DMS53 treated with DMSO at 0.1 percent for 48 hours (cell line): ENCODE measurements around the gene SLC12A3.
"Not testable (repeated sequence)": the region's sequence is repeated elsewhere in the genome, so short reads cannot be mapped to it uniquely, and the experiment has no call there.

Experiments used
- DNase-seq: peaks from one replicate; lab custom pipeline; 2025; ENCODE audit not compliant: unreplicated experiment; lab: John Stamatoyannopoulos, UW

SLC12A3 gene

DNA sequence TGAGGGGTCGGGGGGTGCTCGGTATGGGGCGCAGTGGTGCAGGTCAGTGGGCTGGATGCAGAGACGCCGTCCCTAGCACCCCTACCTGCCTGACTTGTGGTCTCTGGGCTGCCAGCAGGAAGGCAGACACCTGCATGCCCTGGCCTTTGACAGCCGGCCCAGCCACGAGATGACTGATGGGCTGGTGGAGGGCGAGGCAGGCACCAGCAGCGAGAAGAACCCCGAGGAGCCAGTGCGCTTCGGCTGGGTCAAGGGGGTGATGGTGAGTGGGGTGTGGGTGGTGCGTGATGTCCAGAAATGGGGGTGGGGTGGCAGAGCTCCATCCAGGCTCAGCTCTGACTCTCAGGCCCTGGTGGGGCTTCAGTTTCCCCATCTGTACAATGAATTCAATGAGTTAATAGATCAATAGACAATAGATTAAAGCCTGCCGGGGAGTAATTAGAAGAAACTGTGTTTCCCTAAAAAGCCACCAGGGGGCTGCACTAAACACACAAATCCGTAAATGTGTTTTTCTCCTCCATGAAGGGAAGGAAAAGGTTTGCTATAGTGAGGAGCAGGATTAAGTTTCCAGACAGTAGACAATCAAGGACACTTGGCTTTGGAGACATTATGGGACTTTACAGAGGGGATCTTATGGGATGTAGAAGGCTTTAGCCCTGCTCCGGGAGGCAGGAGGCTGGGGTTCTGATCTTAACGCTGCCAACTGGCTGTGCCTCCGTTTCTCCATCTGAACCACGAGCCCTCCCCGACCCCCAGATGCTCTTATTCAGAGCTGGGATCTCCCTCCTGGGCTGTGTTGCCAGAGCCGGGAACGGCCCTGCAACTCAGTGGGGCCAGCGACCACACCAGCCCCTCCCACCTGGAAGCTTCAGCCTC is 2.2 kb downstream of the SLC12A3 start:
- DNase-seq = peak; percentile 32

- no peak for DNase-seq
Measured at GRCh38 chr16:56868175-56868574, 3.2 kb downstream of the SLC12A3 start.

DNA sequence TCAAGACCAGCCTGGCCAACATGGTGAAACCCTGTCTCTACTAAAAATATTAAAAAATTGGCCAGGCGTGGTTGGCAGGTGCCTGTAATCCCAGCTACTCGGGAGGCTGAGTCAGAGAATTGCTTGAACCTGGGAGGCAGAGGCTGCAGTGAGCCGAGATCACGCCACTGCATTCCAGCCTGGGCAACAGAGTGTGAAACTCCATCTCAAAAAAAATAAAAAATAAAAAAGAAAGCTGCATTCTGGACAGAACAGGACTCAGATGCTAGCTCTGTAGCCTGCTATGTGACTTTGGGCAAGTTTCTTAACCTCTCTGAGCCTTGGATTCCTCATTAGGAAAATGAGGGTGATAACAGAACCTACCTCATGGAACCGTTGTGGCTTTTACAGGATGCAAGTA is 3.8 kb downstream of the SLC12A3 start:
- not testable (repeated sequence) for DNase-seq

DNA sequence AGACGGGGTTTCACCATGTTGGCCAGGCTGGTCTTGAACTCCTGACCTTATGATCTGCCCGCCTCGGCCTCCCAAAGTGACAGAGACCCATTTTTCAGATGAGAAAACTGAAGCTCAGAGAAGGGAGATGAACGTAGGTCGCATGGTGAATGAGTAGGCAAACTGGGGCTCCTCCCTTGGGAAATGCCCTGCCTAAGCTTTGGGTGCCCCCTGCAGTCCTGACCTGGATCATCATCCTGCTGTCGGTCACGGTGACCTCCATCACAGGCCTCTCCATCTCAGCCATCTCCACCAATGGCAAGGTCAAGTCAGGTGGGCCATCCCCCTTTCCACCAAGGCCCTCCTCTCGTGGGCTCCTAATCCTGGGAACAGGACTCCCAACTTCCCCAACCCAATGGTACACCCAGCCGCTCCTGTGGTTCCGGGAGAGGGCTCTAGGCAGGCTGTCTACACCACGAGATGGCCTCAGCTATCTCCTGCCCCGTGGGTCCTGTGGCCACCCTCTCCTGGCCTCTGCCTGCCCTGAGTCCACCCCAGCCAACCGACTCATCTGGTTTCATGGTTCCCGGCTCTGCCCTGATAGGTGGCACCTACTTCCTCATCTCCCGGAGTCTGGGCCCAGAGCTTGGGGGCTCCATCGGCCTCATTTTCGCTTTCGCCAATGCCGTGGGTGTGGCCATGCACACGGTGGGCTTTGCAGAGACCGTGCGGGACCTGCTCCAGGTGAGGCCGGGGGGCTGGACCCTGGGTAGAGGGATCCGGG is 4.7 kb downstream of the SLC12A3 start:
- no peak for DNase-seq

- DNase-seq = no peak
Measured at GRCh38 chr16:56870276-56870888, 5.4 kb downstream of the SLC12A3 start.

DNA sequence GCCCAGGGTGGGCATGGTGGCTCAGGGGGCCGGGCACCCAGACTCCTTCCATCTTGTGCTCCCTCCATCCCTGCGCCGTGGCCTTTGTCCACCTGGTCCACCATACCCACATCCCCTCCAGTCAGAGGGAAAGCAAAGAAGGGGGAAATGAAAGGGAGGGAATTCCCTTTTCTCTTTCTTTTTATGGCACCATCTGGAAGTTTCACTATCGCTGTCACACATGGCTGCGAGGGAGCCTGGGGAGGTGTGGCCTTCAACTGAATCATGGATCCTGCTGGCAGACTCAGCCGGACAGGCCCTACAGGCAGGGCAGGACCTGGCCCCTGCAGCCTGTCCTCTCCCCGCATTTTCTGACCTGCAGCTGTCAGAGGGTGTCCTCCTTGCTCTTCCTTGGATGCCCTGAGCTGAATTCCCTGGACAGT is 6.2 kb downstream of the SLC12A3 start:
- DNase-seq = no peak

DNA sequence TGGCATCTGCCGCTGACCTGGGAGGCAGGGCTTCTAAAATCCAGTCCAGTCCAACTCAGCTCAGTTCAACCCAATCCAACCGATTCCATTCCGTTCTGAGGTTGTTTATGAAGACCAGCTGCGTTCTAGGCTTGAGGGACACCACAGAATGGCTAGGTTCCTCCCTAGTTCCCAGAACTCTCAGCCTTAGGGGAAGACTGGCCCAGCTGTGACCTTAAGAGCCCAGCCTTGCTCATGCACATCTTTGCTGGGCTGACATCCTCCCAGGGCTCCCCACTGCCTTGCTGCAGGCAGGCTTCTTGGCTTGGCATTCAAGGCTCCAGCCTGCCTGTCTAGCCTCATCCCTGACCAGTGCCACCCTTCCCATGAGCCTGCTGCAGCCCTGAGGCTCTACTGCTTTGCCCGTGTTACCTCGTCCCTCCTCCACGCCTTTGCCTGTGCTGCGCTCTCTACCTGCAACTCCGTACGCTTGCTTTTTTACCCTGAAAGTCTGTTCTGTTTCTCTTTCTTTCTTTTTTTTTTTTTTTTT is 7.9 kb downstream of the SLC12A3 start:
- DNase-seq = no peak

DNA sequence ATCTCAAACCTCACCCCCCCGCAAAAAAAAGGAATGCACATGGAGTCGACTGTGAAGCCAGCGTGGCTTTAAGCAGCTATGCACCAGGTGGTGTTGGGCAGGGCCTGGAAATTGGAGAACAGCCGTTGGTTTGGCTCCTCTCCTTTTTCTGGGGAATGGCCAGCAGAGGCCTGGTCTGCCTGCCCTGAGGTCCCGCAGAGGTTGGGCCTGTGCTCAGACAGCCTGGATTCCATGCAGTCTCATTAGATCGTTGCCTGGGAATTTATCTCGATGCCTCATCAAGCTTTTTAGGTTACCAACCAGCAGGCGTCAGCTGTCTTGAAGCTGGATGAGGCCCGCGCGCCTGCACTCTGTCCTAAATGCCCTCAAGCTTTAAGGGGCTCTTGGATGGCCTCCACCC is 9.8 kb downstream of the SLC12A3 start:
- no peak for DNase-seq

GRCh38 chr16:56876048-56876447 is 11.0 kb downstream of the SLC12A3 start:
- no peak for DNase-seq

DNA sequence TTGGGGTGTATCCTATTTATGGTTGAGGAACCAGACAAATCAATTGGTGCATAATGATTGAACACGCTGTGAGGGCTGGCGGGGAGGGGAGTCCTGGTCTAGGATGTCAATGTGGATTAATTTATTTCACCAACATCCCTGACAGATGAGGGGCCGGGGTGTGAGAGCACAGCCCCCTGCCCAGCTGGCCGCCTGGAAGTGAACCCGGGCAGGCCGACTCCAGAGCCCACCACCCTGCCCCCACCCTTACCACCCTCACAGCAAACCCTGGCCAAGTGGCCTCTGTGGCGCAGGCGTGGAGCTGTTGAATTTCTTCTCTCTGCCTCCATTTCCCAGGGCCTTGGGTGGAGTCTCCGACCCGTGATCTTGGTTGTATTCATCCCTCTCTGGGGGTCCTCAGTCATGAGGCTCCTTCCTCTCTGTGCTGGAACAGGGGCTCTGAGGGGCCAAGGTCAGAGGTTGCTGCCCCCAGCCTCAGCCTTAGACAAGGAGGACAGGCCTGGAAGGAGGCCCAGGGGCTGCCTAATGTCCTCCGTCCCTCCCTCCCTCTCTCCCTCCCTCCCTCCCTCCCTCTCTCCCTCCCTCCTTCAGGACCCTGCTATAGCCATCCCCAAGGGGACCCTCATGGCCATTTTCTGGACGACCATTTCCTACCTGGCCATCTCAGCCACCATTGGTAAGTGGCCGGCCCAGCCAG is 12.6 kb downstream of the SLC12A3 start:
- DNase-seq = no peak

DNA sequence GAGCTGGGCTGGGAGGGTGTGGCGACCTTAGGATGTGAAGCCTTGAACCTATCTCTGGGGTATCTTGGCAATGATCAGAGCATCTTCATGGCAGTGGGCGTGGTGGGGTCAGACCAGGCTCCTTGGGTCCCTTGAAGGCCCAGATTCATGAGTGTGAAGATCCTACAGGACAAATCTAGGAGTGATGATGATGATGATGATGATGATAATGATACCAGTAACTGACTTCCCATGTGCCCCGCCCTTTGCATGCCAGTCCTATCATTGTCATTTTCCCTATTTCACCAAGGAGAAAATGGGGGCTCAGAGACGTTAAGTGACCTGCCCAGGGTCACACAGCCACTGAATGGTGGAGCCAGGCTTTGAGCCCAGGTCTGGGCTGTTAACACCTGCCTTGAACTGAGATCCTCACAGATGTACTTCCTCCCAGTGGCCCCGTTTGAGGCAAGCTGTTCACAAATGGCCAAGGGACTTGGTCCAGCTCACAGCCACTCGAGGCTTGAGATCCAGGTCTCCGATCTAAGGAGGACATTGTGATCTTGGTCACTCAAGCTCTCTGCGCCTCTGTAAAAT is 13.4 kb downstream of the SLC12A3 start:
- DNase-seq = no peak

- DNase-seq = no peak
Measured at GRCh38 chr16:56879276-56879675, 14.3 kb downstream of the SLC12A3 start.

GRCh38 chr16:56880176-56880575 is 15.2 kb downstream of the SLC12A3 start:
- DNase-seq = no peak

DNA sequence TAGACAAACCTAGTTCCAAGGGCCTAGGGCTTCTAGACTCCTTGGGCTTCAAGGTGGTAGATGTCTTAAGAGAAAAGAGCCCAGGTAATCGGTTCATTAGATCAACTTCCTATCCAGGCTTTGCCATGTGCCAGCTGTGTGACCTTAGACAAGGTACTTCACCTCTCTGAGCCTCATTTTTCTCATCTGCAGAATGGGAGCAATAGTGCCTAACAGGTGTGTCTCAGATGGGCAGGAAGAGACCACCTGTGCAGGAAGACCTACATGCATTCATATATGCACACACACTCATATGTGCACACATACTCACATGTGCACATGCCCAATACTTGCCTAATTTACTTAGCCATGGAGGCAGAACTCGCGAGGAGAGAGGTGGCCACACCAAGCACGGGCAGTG is 15.7 kb downstream of the SLC12A3 start:
- DNase-seq = no peak

- DNase-seq = no peak
Measured at GRCh38 chr16:56882077-56882800, 17.2 kb downstream of the SLC12A3 start.

DNA sequence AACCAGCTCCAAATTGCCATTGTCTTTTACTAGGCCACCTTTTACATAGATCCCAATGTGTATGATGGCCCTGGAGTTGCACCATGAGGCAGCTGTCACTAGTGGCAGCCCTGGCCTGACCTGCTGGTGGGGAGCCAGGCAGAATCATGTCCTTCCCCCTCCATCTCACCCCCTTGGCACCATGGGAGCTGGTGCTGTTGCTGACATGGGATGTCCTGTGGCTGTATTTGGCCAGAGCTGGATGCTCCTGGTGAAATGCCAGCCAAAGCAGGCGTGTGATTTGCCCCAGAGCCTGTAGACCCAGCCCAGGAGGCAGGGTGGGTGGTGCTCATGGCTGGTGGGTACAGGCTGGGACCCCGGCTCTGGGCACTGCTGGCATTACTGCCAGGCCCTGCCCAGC is 18.6 kb downstream of the SLC12A3 start:
- no peak for DNase-seq

GRCh38 chr16:56884026-56884582 is 19.1 kb downstream of the SLC12A3 start:
- DNase-seq = no peak

DNA sequence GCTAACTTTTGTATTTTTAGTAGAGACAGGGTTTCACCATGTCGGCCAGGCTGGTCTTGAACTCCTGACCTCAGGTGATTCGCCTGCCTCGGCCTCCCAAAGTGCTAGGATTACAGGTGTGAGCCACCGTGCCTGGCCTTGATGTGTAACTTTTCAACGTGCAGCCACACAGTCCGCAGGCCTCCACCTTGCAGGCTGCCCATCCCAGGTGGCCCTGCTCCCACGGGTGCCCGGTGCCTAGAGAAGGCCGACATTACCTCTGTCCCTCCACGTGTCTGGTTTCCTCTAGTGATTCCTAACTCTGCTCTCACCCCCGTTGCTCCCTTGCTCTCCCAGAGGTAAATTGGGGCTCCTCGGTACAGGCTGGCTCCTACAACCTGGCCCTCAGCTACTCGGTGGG is 19.9 kb downstream of the SLC12A3 start:
- DNase-seq = not testable (repeated sequence)

DNA sequence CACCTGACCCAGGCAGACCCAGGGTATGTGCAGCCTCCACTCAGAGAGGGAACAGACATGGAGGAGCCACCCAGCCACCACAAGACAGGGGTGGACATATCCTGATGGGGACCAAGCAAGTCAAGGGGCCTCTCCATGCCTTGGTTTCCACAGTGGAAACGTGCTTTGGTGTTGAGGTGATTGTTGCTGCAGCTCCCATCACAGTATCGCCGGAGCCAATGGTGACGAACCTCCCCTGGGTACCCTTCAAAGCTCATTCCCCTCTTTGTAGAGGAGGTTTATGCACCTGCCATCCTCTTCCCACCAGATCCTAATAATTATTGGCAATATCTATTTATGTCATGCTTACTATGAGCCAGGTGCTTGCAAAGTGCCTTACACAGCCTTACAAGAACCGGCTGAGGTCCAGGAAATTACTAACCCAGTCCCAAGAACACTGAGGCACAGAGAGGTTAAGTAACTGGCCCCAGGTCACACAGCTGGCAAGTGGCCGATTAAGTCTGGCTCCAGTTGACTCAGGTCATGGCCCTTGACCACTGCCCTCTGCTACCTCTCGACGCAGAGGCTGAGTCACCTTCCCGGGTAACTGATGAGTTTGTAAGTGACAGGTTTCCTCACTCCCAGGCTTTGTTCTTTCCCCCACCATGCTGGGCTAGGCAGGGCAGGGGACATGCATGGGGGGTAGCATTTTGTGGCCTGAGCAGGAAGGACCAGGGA is 20.6 kb downstream of the SLC12A3 start:
- no peak for DNase-seq
